MCF 10A (cell line): ENCODE data around the gene CD74. TPM values are rescaled to one million over a fixed set of nuclear protein-coding genes. Genes with fewer than 3 reads are reported as not detected.

Experiments used
- BruUV-seq: library from RNA; stranded (reverse); fragments of 400-500 nt; replicated peaks from 2 replicates; lab custom pipeline; 2021; lab: Mats Ljungman, UMichigan
- CTCF ChIA-PET: fragments of 300-600 bp; sonication (Branson Sonifier 250); formaldehyde crosslinking; extraction: SDS; loops from one replicate; lab custom pipeline; 2021; ENCODE audit warnings: antibody characterized with exemption, inconsistent platforms; lab: Yijun Ruan, JAX
- POLR2A ChIA-PET: fragments of 300-600, 350-650 bp; sonication (Branson Sonifier 250); formaldehyde crosslinking; extraction: SDS; loops from one replicate; lab custom pipeline; 2020; ENCODE audit warnings: antibody characterized with exemption, inconsistent platforms; lab: Yijun Ruan, JAX
- DNase-seq: peaks from one replicate; pipeline ENCODE4 v3.0.0-alpha.2; 2018; ENCODE audit not compliant: unreplicated experiment
- H3K27ac Mint-ChIP-seq: one replicate; pipeline ENCODE4 v1.8.0; 2022; ENCODE audit warnings: mild to moderate bottlenecking, low read depth, mixed read lengths; ENCODE audit not compliant: unreplicated experiment
- H3K27me3 Mint-ChIP-seq: one replicate; pipeline ENCODE4 v1.8.0; 2022; ENCODE audit warnings: mixed read lengths; ENCODE audit not compliant: insufficient read depth, unreplicated experiment
- H3K36me3 Mint-ChIP-seq: one replicate; pipeline ENCODE4 v1.8.0; 2022; ENCODE audit warnings: mild to moderate bottlenecking, moderate library complexity, mixed read lengths; ENCODE audit not compliant: insufficient read depth, unreplicated experiment
- H3K4me1 Mint-ChIP-seq: one replicate; pipeline ENCODE4 v1.8.0; 2022; ENCODE audit warnings: mixed read lengths; ENCODE audit not compliant: insufficient read depth, unreplicated experiment
- H3K4me3 Mint-ChIP-seq: one replicate; pipeline ENCODE4 v1.8.0; 2022; ENCODE audit warnings: mild to moderate bottlenecking, moderate library complexity, mixed read lengths; ENCODE audit not compliant: unreplicated experiment
- H3K9me3 Mint-ChIP-seq: one replicate; pipeline ENCODE4 v1.8.0; 2022; ENCODE audit warnings: mixed read lengths; ENCODE audit not compliant: unreplicated experiment
- intact Hi-C: fragments of 100-400 bp; cut with micrococcal nuclease; formaldehyde crosslinking; loops from 2 replicates; pipeline ENCODE4 v1.14.1; 2022
- total RNA-seq: library from RNA; stranded (reverse); gene quantifications from 2 replicates; pipeline ENCODE4 v1.2.3, GENCODE V29; 2022
- TF ChIP-seq, protein P1 (sequence below): fragments of 200-600 bp; IDR thresholded peaks from one replicate; pipeline ENCODE4 v1.8.0; 2022; ENCODE audit warnings: antibody characterized with exemption, mild to moderate bottlenecking; ENCODE audit not compliant: unreplicated experiment

The CD74 gene
- total RNA-seq, 1 experiment from 2014 or later: not detected

DNA sequence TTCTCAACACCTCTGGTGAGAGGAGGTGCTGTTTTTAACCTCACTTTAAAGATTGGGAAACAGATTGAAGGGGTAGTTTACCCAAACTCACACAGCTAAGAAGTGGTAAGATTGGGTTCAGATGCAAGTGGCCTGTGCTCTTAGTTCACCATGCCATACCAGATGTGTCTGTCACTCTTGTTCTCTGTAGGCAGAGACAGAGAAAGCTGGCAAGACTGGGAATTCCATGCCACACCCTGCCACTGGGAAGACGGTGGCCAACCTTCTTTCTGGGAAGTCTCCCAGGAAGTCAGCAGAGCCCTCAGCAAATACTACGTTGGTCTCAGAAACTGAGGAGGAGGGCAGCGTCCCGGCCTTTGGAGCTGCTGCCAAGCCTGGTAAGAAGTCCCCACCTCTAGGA, 44.2 kb downstream of the CD74 start:
- Mint-ChIP-seq H3K4me3 (no peak overlapping the region), H3K36me3 (peaks cover 70% of the 10 kb centered on the region), H3K9me3 (no peaks in the 10 kb centered on the region), H3K27ac (no peak overlapping the region), H3K27me3 (no peaks in the 10 kb centered on the region), H3K4me1 (no peaks in the 10 kb centered on the region)
- DNase-seq: no peak
- intact Hi-C loops: no loop called here
- no TSS peak for BruUV-seq
- CTCF ChIA-PET: no interaction called here
- POLR2A ChIA-PET: no interaction called here
- TF ChIP-seq, protein P1, sequence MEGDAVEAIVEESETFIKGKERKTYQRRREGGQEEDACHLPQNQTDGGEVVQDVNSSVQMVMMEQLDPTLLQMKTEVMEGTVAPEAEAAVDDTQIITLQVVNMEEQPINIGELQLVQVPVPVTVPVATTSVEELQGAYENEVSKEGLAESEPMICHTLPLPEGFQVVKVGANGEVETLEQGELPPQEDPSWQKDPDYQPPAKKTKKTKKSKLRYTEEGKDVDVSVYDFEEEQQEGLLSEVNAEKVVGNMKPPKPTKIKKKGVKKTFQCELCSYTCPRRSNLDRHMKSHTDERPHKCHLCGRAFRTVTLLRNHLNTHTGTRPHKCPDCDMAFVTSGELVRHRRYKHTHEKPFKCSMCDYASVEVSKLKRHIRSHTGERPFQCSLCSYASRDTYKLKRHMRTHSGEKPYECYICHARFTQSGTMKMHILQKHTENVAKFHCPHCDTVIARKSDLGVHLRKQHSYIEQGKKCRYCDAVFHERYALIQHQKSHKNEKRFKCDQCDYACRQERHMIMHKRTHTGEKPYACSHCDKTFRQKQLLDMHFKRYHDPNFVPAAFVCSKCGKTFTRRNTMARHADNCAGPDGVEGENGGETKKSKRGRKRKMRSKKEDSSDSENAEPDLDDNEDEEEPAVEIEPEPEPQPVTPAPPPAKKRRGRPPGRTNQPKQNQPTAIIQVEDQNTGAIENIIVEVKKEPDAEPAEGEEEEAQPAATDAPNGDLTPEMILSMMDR: no peak

- ChIA-PET CTCF (interaction anchor here (0.6 to 5.1 kb wide), 10 partner anchors 14 to 511 kb away, joined by 3 to 27 read pairs (median 4); no protein-coding TSS in a partner anchor), POLR2A (interaction anchor here (0.8 to 1.3 kb wide), 2 partner anchors 52 to 81 kb away, joined by 3 read pairs; no protein-coding TSS in a partner anchor)
- no TSS peak for BruUV-seq
- Mint-ChIP-seq H3K27ac (no peak overlapping the region), H3K9me3 (no peaks in the 10 kb centered on the region), H3K36me3 (peaks cover 69% of the 10 kb centered on the region), H3K4me1 (peaks cover 9% of the 10 kb centered on the region), H3K4me3 (no peak overlapping the region), H3K27me3 (no peaks in the 10 kb centered on the region)
- TF ChIP-seq, protein P1: no peak
- intact Hi-C loops: no loop called here
- DNase-seq: no peak
Measured at GRCh38 chr5:150364004-150364403, 48.7 kb downstream of the CD74 start.

GRCh38 chr5:150363185-150363584, 49.5 kb downstream of the CD74 start:
- peaks cover 65% of the 10 kb centered on the region for H3K36me3 Mint-ChIP-seq
- no peaks in the 10 kb centered on the region for H3K9me3 Mint-ChIP-seq
- CTCF ChIA-PET: interaction anchor here (0.6 to 5.1 kb wide), 10 partner anchors 13 to 727 kb away, joined by 3 to 27 read pairs (median 4); no protein-coding TSS in a partner anchor
- no TSS peak for BruUV-seq
- intact Hi-C loops: no loop called here
- H3K27me3 Mint-ChIP-seq: no peaks in the 10 kb centered on the region
- peaks cover 9% of the 10 kb centered on the region for H3K4me1 Mint-ChIP-seq
- no peak overlapping the region for H3K4me3 Mint-ChIP-seq
- no peak for DNase-seq
- POLR2A ChIA-PET: no interaction called here
- TF ChIP-seq, protein P1: no peak
- H3K27ac Mint-ChIP-seq: no peak overlapping the region

DNA sequence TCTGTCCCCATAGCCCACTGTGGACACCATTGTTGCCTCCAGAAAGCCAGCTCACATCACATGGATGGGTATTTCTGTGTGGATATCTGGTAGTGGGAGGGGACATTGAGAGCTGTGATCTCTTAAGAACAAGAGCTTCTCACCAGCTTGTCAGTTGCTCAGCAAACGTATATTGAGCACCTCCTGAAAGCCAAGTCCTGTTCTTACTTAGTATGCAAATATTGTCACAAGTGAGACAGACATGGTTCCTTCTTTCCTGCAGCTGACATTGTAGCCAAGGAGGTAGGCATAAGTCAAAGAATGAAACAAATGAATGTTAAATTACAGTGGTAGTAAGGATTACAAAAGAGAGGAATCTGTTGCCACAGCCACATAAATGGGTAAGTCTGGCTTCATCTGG, 51.4 kb downstream of the CD74 start:
- Mint-ChIP-seq H3K9me3 (no peaks in the 10 kb centered on the region), H3K27me3 (no peaks in the 10 kb centered on the region), H3K36me3 (peaks cover 48% of the 10 kb centered on the region), H3K4me3 (no peak overlapping the region), H3K27ac (no peak overlapping the region), H3K4me1 (peaks cover 16% of the 10 kb centered on the region)
- intact Hi-C loops: no loop called here
- TF ChIP-seq, protein P1: no peak
- DNase-seq: no peak
- ChIA-PET CTCF (interaction anchor here (0.5 to 5.1 kb wide), 5 partner anchors 11 to 89 kb away, joined by 3 to 27 read pairs (median 3); no protein-coding TSS in a partner anchor), POLR2A (no interaction called here)
- BruUV-seq: no TSS peak
